OCI-LY7 (cell line): ENCODE measurements around the gene TNFRSF8. TPM values are rescaled to one million over a fixed set of nuclear protein-coding genes. Genes with fewer than 3 reads are reported as not detected.

Experiments used
- BruUV-seq: library from RNA; stranded (reverse); fragments of 400-500 nt; replicated peaks from 2 replicates; lab custom pipeline; 2021; lab: Mats Ljungman, UMichigan
- CTCF ChIA-PET: fragments of 300-600 bp; sonication (Branson Sonifier 250); formaldehyde crosslinking; loops from one replicate; lab custom pipeline; 2022; ENCODE audit warnings: antibody characterized with exemption; ENCODE audit not compliant: unreplicated experiment; lab: Charles Lee
- POLR2A ChIA-PET: fragments of 300-600 bp; sonication (Branson Sonifier 250); formaldehyde crosslinking; loops from one replicate; lab custom pipeline; 2022; ENCODE audit warnings: antibody characterized with exemption; lab: Charles Lee
- DNase-seq: peaks from one replicate; pipeline ENCODE4 v3.0.0-alpha.2; 2015; ENCODE audit warnings: low spot score
- H2AFZ ChIP-seq: fragments of 200-600 bp; sonication (generic), shearing (Covaris generic); 2 replicates; pipeline ENCODE4 v1.6.1; 2014; ENCODE audit warnings: mild to moderate bottlenecking, antibody characterized with exemption, low read length, moderate library complexity
- H3K27ac ChIP-seq: fragments of 200-600 bp; sonication (generic); 2 replicates; pipeline ENCODE4 v1.5.1; 2014; ENCODE audit warnings: mixed run types, low read depth, mild to moderate bottlenecking, moderate library complexity, low read length, inconsistent platforms; ENCODE audit not compliant: poor library complexity, severe bottlenecking
- H3K36me3 ChIP-seq: fragments of 200-600 bp; sonication (generic); 2 replicates; pipeline ENCODE4 v1.6.1; 2014; ENCODE audit warnings: mild to moderate bottlenecking, antibody characterized with exemption, low read length, moderate library complexity, mixed read lengths; ENCODE audit not compliant: insufficient read depth
- H3K4me1 ChIP-seq: fragments of 200-600 bp; sonication (generic); 2 replicates; pipeline ENCODE4 v1.5.1; 2014; ENCODE audit warnings: mild to moderate bottlenecking, low read length; ENCODE audit not compliant: insufficient read depth, poor library complexity, severe bottlenecking
- H3K4me2 ChIP-seq: fragments of 200-600 bp; sonication (generic); 2 replicates; pipeline ENCODE4 v1.6.1; 2014; ENCODE audit warnings: mild to moderate bottlenecking, low read length
- H3K4me3 ChIP-seq: fragments of 200-600 bp; sonication (generic); 2 replicates; pipeline ENCODE4 v1.5.1; 2014; ENCODE audit warnings: mild to moderate bottlenecking, low read depth, low read length; ENCODE audit not compliant: poor library complexity, severe bottlenecking
- H3K79me2 ChIP-seq: fragments of 200-600 bp; sonication (generic); 2 replicates; pipeline ENCODE4 v1.6.1; 2016; ENCODE audit warnings: low read depth, mild to moderate bottlenecking, low read length, moderate library complexity, mixed read lengths; ENCODE audit not compliant: insufficient read depth
- H3K9me2 ChIP-seq: fragments of 200-600 bp; sonication (generic); 2 replicates; pipeline ENCODE4 v1.6.1; 2016; ENCODE audit warnings: mild to moderate bottlenecking, low read length, mixed read lengths; ENCODE audit not compliant: insufficient read depth
- H3K9me3 ChIP-seq: fragments of 200-600 bp; sonication (generic); 2 replicates; pipeline ENCODE4 v1.6.1; 2014; ENCODE audit warnings: mild to moderate bottlenecking, mixed run types, low read length, mixed read lengths
- H4K20me1 ChIP-seq: fragments of 200-600 bp; sonication (generic); 2 replicates; pipeline ENCODE4 v1.6.1; 2014; ENCODE audit warnings: mild to moderate bottlenecking, antibody characterized with exemption, low read length, moderate library complexity, mixed read lengths; ENCODE audit not compliant: insufficient read depth
- CTCF ChIP-seq: fragments of 200-600 bp; sonication (generic); conservative IDR thresholded peaks from 2 replicates; pipeline ENCODE4 v1.5.1; 2014; ENCODE audit warnings: mild to moderate bottlenecking, antibody characterized with exemption, low read length, moderate library complexity, mixed read lengths
- EZH2phosphoT487 ChIP-seq: fragments of 200-600 bp; sonication (generic); IDR thresholded peaks from 2 replicates; pipeline ENCODE4 v1.6.1; 2018; ENCODE audit warnings: low read depth, borderline replicate concordance, mild to moderate bottlenecking, mixed run types, antibody characterized with exemption, low read length, moderate library complexity, mixed read lengths
- intact Hi-C: fragments of 100-400 bp; cut with micrococcal nuclease; formaldehyde crosslinking; loops from one replicate; pipeline ENCODE4 v1.10.0; 2022; ENCODE audit not compliant: unreplicated experiment
- total RNA-seq, 2 experiments: library from RNA; depleted of rRNA in 1 of 2; stranded (reverse); fragments of >200 nt in 1 of 2; shearing (Covaris generic) in 1 of 2; gene quantifications; 2 replicates each; pipeline ENCODE4 v1.2.3, GENCODE V29; 2014 to 2022

The TNFRSF8 gene
- total RNA-seq, 2 experiments from 2014 or later = 0.29 TPM; not detected in 1

GRCh38 chr1:12097321-12097720 lies 34.2 kb downstream of the TNFRSF8 start:
- no peak overlapping the region for H3K4me2 ChIP-seq
- TF ChIP-seq CTCF = no peak
- no peak for TF ChIP-seq EZH2phosphoT487
- H3K4me1 ChIP-seq = no peaks in the 10 kb centered on the region
- H4K20me1 ChIP-seq = no peaks in the 10 kb centered on the region
- CTCF ChIA-PET = no interaction called here
- H3K9me2 ChIP-seq = no peaks in the 10 kb centered on the region
- BruUV-seq = no TSS peak
- no peak overlapping the region for H2AFZ ChIP-seq
- no peak overlapping the region for H3K4me3 ChIP-seq
- H3K79me2 ChIP-seq = no peaks in the 10 kb centered on the region
- H3K36me3 ChIP-seq = no peaks in the 10 kb centered on the region
- POLR2A ChIA-PET = interaction anchor here (0.6 to 0.7 kb wide), 3 partner anchors 17 to 532 kb away, joined by 5 to 6 read pairs (median 5); no protein-coding TSS in a partner anchor
- intact Hi-C loops = no loop called here
- H3K9me3 ChIP-seq = peaks cover 6% of the 10 kb centered on the region; the same call in 1 of the 2 replicates
- no peak overlapping the region for H3K27ac ChIP-seq
- DNase-seq = no peak

GRCh38 chr1:12098786-12099185 lies 35.7 kb downstream of the TNFRSF8 start:
- Histone ChIP-seq H3K9me3 (peaks cover 6% of the 10 kb centered on the region; the same call in 1 of the 2 replicates), H3K36me3 (no peaks in the 10 kb centered on the region), H4K20me1 (no peaks in the 10 kb centered on the region), H3K27ac (no peak overlapping the region), H3K4me2 (no peak overlapping the region), H2AFZ (no peak overlapping the region), H3K9me2 (no peaks in the 10 kb centered on the region), H3K79me2 (no peaks in the 10 kb centered on the region), H3K4me1 (no peaks in the 10 kb centered on the region), H3K4me3 (no peak overlapping the region)
- POLR2A ChIA-PET = interaction anchor here (0.6 kb wide), 1 partner anchor 38 kb away, joined by 3 read pairs; no protein-coding TSS in a partner anchor
- no TSS peak for BruUV-seq
- no peak for TF ChIP-seq CTCF
- TF ChIP-seq EZH2phosphoT487 = no peak
- CTCF ChIA-PET = no interaction called here
- intact Hi-C loops = no loop called here
- DNase-seq = no peak

- Histone ChIP-seq H4K20me1 (no peaks in the 10 kb centered on the region), H3K27ac (no peak overlapping the region), H3K4me2 (no peak overlapping the region), H3K4me3 (no peak overlapping the region), H3K9me2 (no peaks in the 10 kb centered on the region), H3K9me3 (peaks cover 6% of the 10 kb centered on the region; the same call in 1 of the 2 replicates), H3K4me1 (no peaks in the 10 kb centered on the region), H2AFZ (no peak overlapping the region), H3K36me3 (no peaks in the 10 kb centered on the region), H3K79me2 (no peaks in the 10 kb centered on the region)
- TF ChIP-seq EZH2phosphoT487 = no peak
- no peak for TF ChIP-seq CTCF
- DNase-seq = no peak
- ChIA-PET POLR2A (no interaction called here), CTCF (no interaction called here)
- intact Hi-C loops = no loop called here
- BruUV-seq = no TSS peak
Observed at GRCh38 chr1:12099610-12100009, 36.5 kb downstream of the TNFRSF8 start.
